ENCODE measurements around the gene C2. TPM values are rescaled to one million over a fixed set of nuclear protein-coding genes. Genes with fewer than 3 reads are reported as not detected.
"Not testable (repeated sequence)": the region's sequence is repeated elsewhere in the genome, so short reads cannot be mapped to it uniquely, and the experiment has no call there.

The C2 gene
- total RNA-seq, 1 experiment from 2014 or later: 0.96 TPM

DNA sequence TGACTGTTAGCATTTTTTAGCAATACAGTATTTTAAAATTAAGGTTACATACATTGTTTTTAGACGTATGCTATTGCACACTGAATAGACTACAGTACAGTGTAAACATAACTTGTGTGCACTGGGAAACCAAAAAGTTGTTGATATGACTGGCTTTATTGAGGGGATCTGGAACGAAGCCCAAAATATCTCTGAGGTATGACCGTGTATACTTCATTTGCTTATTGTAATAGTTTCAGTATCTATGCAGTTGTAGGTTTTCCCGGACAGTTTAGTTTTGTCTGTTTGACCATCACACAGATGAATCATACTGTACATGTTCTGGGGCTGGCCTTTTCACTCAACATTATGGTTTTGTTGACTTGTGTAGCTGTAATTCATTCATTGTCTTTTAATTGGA lies 18.7 kb upstream of the C2 start:
- BruUV-seq (replicated peaks): no TSS peak
- TF ChIP-seq, protein P1, sequence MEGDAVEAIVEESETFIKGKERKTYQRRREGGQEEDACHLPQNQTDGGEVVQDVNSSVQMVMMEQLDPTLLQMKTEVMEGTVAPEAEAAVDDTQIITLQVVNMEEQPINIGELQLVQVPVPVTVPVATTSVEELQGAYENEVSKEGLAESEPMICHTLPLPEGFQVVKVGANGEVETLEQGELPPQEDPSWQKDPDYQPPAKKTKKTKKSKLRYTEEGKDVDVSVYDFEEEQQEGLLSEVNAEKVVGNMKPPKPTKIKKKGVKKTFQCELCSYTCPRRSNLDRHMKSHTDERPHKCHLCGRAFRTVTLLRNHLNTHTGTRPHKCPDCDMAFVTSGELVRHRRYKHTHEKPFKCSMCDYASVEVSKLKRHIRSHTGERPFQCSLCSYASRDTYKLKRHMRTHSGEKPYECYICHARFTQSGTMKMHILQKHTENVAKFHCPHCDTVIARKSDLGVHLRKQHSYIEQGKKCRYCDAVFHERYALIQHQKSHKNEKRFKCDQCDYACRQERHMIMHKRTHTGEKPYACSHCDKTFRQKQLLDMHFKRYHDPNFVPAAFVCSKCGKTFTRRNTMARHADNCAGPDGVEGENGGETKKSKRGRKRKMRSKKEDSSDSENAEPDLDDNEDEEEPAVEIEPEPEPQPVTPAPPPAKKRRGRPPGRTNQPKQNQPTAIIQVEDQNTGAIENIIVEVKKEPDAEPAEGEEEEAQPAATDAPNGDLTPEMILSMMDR (conservative IDR thresholded peaks at IDR 0.05): no peak
- TF ChIP-seq EZH2 (IDR thresholded peaks at IDR 0.05; ENCODE audit: low read depth): no peak
- H3K9me2 ChIP-seq (ENCODE audit: insufficient read depth): no peaks in the 10 kb centered on the region
- CTCF ChIA-PET: no interaction called here
- H3K4me3 ChIP-seq: no peak overlapping the region
- POLR2A ChIA-PET (ENCODE audit: unreplicated experiment): interaction anchor here (0.6 kb wide), 3 partner anchors 40 to 222 kb away, joined by 3 to 6 read pairs (median 3); partner anchors contain the start of gene FKBPL
- no peak overlapping the region for H3K27ac ChIP-seq
- peaks cover 23% of the 10 kb centered on the region; the same call in 1 of the 2 replicates for H3K4me1 ChIP-seq (replicated peaks; ENCODE audit: insufficient read depth)
- H3F3A ChIP-seq (ENCODE audit: insufficient read depth, low read depth): peaks cover 20% of the 10 kb centered on the region
- no peaks in the 10 kb centered on the region for H4K20me1 ChIP-seq (ENCODE audit: insufficient read depth)
- no peaks in the 10 kb centered on the region for H3K79me2 ChIP-seq (ENCODE audit: low read depth)
- no peaks in the 10 kb centered on the region for H3K9me3 ChIP-seq (ENCODE audit: insufficient read depth, low read depth)
- H3K27me3 ChIP-seq (ENCODE audit: insufficient read depth, low read depth): no peaks in the 10 kb centered on the region
- DNase-seq: no peak
- intact Hi-C loops (cut with micrococcal nuclease; ENCODE audit: unreplicated experiment): no loop called here
- H3K36me3 ChIP-seq (ENCODE audit: low read depth): no peaks in the 10 kb centered on the region
- H3K4me2 ChIP-seq: no peak overlapping the region
- no peak overlapping the region for H2AFZ ChIP-seq

GRCh38 chr6:31909298-31909697 lies 18.2 kb upstream of the C2 start:
- H3K4me3 ChIP-seq; BruUV-seq (replicated peaks); DNase-seq; H3K27me3 ChIP-seq (ENCODE audit: insufficient read depth, low read depth); H3K36me3 ChIP-seq (ENCODE audit: low read depth); H3K4me2 ChIP-seq; CTCF ChIA-PET; H3K9me3 ChIP-seq (ENCODE audit: insufficient read depth, low read depth); intact Hi-C loops (cut with micrococcal nuclease; ENCODE audit: unreplicated experiment); H4K20me1 ChIP-seq (ENCODE audit: insufficient read depth); H3K79me2 ChIP-seq (ENCODE audit: low read depth); H3K27ac ChIP-seq; H2AFZ ChIP-seq; H3K9me2 ChIP-seq (ENCODE audit: insufficient read depth): not testable (repeated sequence)
- peaks cover 23% of the 10 kb centered on the region; the same call in 1 of the 2 replicates for H3K4me1 ChIP-seq (replicated peaks; ENCODE audit: insufficient read depth)
- POLR2A ChIA-PET (ENCODE audit: unreplicated experiment): interaction anchor here (0.6 kb wide), 2 partner anchors 138 to 221 kb away, joined by 3 to 6 read pairs; partner anchors contain the start of gene FKBPL
- H3F3A ChIP-seq (ENCODE audit: insufficient read depth, low read depth): peaks cover 20% of the 10 kb centered on the region

DNA sequence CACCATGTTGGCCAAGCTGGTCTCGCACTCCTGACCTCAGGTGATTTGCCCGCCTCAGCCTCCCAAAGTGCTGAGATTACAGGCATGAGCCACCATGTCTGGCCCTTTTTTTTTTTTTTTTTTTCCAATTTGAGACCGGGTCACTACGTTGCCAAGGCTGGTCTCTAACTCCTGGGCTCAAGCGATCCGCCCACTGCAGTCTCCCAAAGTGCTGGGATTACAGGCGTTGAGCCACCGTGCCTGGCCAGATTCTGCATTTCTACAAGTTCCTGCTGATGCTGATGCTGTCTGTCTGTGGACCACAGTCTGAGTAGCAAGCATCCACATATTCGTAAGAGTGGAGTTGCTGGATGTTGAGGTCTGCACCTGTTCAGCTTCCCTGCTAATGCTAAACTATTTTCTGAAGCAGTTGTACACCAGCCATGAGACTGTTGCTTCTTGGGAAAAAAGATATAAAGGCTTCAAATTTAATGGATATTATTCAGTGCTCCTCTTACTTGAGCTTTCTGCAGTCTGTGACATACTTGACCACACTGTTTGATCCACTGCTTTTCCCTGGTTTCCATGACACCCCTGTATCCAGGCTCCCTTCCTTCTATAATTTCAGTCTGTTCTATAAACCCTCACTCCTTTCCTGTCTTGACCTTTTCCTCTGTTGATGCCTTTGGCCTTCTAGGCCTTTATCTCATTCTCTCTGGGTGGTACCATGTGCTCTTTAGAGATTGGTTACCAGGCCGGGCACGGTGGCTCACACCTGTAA lies 15.5 kb upstream of the C2 start:
- no peak overlapping the region for H3K4me2 ChIP-seq

More for the DNA sequence above, 15.5 kb upstream of the C2 start:
- H4K20me1 ChIP-seq (ENCODE audit: insufficient read depth): no peaks in the 10 kb centered on the region
- H3K36me3 ChIP-seq (ENCODE audit: low read depth): no peaks in the 10 kb centered on the region
- CTCF ChIA-PET: no interaction called here
- BruUV-seq (replicated peaks): no TSS peak
- no peak overlapping the region for H2AFZ ChIP-seq
- no peaks in the 10 kb centered on the region for H3K9me2 ChIP-seq (ENCODE audit: insufficient read depth)
- POLR2A ChIA-PET (ENCODE audit: unreplicated experiment): no interaction called here
- no peaks in the 10 kb centered on the region for H3K9me3 ChIP-seq (ENCODE audit: insufficient read depth, low read depth)
- TF ChIP-seq EZH2 (IDR thresholded peaks at IDR 0.05; ENCODE audit: low read depth): no peak
- TF ChIP-seq, protein P1 (conservative IDR thresholded peaks at IDR 0.05): no peak
- no peaks in the 10 kb centered on the region for H3K27me3 ChIP-seq (ENCODE audit: insufficient read depth, low read depth)
- H3F3A ChIP-seq (ENCODE audit: insufficient read depth, low read depth): peaks cover 26% of the 10 kb centered on the region
- no peaks in the 10 kb centered on the region for H3K79me2 ChIP-seq (ENCODE audit: low read depth)
- peak overlapping the region; percentile 82; the same call in 1 of the 2 replicates for H3K27ac ChIP-seq
- H3K4me3 ChIP-seq: no peak overlapping the region
- intact Hi-C loops (cut with micrococcal nuclease; ENCODE audit: unreplicated experiment): no loop called here
- H3K4me1 ChIP-seq (replicated peaks; ENCODE audit: insufficient read depth): peaks cover 20% of the 10 kb centered on the region; the same call in 1 of the 2 replicates
- DNase-seq: no peak

Measured in PC-9 (cell line).